H9 (cell line): ENCODE results near the gene CSF2. TPM values are rescaled to one million over a fixed set of nuclear protein-coding genes. Genes with fewer than 3 reads are reported as not detected.

ENCODE experiments used
- DNase-seq: peaks from one replicate; pipeline ENCODE4 v3.0.0-alpha.2; 2017
- H2AFZ ChIP-seq: one replicate; pipeline ENCODE4 v1.6.1; 2013; ENCODE audit warnings: mild to moderate bottlenecking, low read length, control low read depth, moderate library complexity
- H2AK5ac ChIP-seq: 2 replicates; pipeline ENCODE4 v1.6.1; 2013; ENCODE audit warnings: low read length, control low read depth, mixed read lengths; ENCODE audit not compliant: insufficient read length
- H2BK120ac ChIP-seq: one replicate; pipeline ENCODE4 v1.6.1; 2013; ENCODE audit warnings: low read depth, mild to moderate bottlenecking, low read length, control low read depth, inconsistent platforms; ENCODE audit not compliant: poor library complexity, severe bottlenecking
- H2BK12ac ChIP-seq: 2 replicates; pipeline ENCODE4 v1.6.1; 2013; ENCODE audit warnings: low read length, control low read depth, mixed read lengths, low read depth; ENCODE audit not compliant: insufficient read length
- H2BK15ac ChIP-seq: 2 replicates; pipeline ENCODE4 v1.6.1; 2013; ENCODE audit warnings: low read depth, low read length, control low read depth
- H2BK20ac ChIP-seq: one replicate; pipeline ENCODE4 v1.6.1; 2013; ENCODE audit warnings: low read depth, mild to moderate bottlenecking, low read length, control low read depth, inconsistent platforms; ENCODE audit not compliant: poor library complexity, severe bottlenecking
- H2BK5ac ChIP-seq: 2 replicates; pipeline ENCODE4 v1.6.1; 2013; ENCODE audit warnings: low read length, control low read depth, mixed read lengths; ENCODE audit not compliant: insufficient read length
- H3K14ac ChIP-seq: 2 replicates; pipeline ENCODE4 v1.6.1; 2013; ENCODE audit warnings: low read length, control low read depth; ENCODE audit not compliant: insufficient read depth
- H3K18ac ChIP-seq: 2 replicates; pipeline ENCODE4 v1.6.1; 2013; ENCODE audit warnings: low read depth, mild to moderate bottlenecking, mixed read lengths, low read length, control low read depth; ENCODE audit not compliant: insufficient read length
- H3K23ac ChIP-seq: 2 replicates; pipeline ENCODE4 v1.6.1; 2013; ENCODE audit warnings: low read length, control low read depth, mixed read lengths, low read depth; ENCODE audit not compliant: insufficient read length
- H3K23me2 ChIP-seq: 2 replicates; pipeline ENCODE4 v1.6.1; 2013; ENCODE audit warnings: low read depth, mild to moderate bottlenecking, mixed read lengths, low read length, control low read depth; ENCODE audit not compliant: insufficient read length, poor library complexity, severe bottlenecking
- H3K27ac ChIP-seq: 2 replicates; pipeline ENCODE4 v1.5.1; 2013; ENCODE audit warnings: low read length, control low read depth, mixed read lengths, low read depth; ENCODE audit not compliant: insufficient read length
- H3K27me3 ChIP-seq: 2 replicates; pipeline ENCODE4 v1.6.1; 2013; ENCODE audit warnings: low read length, control low read depth, inconsistent platforms; ENCODE audit not compliant: insufficient read depth
- H3K4ac ChIP-seq: 2 replicates; pipeline ENCODE4 v1.6.1; 2013; ENCODE audit warnings: low read depth, mild to moderate bottlenecking, control low read depth, inconsistent platforms, low read length, moderate library complexity
- H3K4me1 ChIP-seq: 2 replicates; pipeline ENCODE4 v1.6.1; 2013; ENCODE audit warnings: low read length, control low read depth, inconsistent platforms; ENCODE audit not compliant: insufficient read depth
- H3K4me2 ChIP-seq: 2 replicates; pipeline ENCODE4 v1.6.1; 2013; ENCODE audit warnings: low read length, control low read depth, mixed read lengths; ENCODE audit not compliant: insufficient read length, insufficient read depth
- H3K56ac ChIP-seq: 2 replicates; pipeline ENCODE4 v1.6.1; 2013; ENCODE audit warnings: low read depth, mild to moderate bottlenecking, mixed read lengths, low read length, control low read depth; ENCODE audit not compliant: insufficient read length
- H3K79me1 ChIP-seq: 2 replicates; pipeline ENCODE4 v1.6.1; 2013; ENCODE audit warnings: low read depth, mild to moderate bottlenecking, moderate library complexity, low read length, control low read depth, inconsistent platforms; ENCODE audit not compliant: insufficient read depth, poor library complexity, severe bottlenecking
- H3K79me2 ChIP-seq: 2 replicates; pipeline ENCODE4 v1.6.1; 2013; ENCODE audit warnings: low read length, control low read depth, inconsistent platforms; ENCODE audit not compliant: insufficient read depth
- H3K9ac ChIP-seq: 2 replicates; pipeline ENCODE4 v1.6.1; 2013; ENCODE audit warnings: low read length, control low read depth, mixed read lengths; ENCODE audit not compliant: insufficient read length; ENCODE audit errors: extremely low read depth
- H3K9me3 ChIP-seq: one replicate; pipeline ENCODE4 v1.6.1; 2013; ENCODE audit warnings: low read depth, low read length, inconsistent platforms; ENCODE audit not compliant: control insufficient read depth
- H3T11ph ChIP-seq: one replicate; pipeline ENCODE4 v1.6.1; 2013; ENCODE audit warnings: mild to moderate bottlenecking, low read length, control low read depth, inconsistent platforms
- H4K20me1 ChIP-seq: one replicate; pipeline ENCODE4 v1.6.1; 2013; ENCODE audit not compliant: control insufficient read depth, insufficient read length, insufficient read depth
- H4K5ac ChIP-seq: 2 replicates; pipeline ENCODE4 v1.6.1; 2013; ENCODE audit warnings: low read depth, mild to moderate bottlenecking, mixed read lengths, low read length, control low read depth; ENCODE audit not compliant: insufficient read length
- H4K8ac ChIP-seq: replicated peaks from 2 replicates; pipeline ENCODE4 v1.6.1; 2013; ENCODE audit warnings: low read length, control low read depth, mixed read lengths, low read depth; ENCODE audit not compliant: insufficient read length
- H4K91ac ChIP-seq: 2 replicates; pipeline ENCODE4 v1.6.1; 2013; ENCODE audit warnings: low read depth, mild to moderate bottlenecking, moderate library complexity, mixed read lengths, low read length, control low read depth; ENCODE audit not compliant: insufficient read length
- H3K27ac Mint-ChIP-seq, 3 experiments: 2 replicates in 2 of 3; 3 replicates in 1 of 3; pipeline ENCODE4 v1.8.0; 2020 to 2021; ENCODE audit warnings: mixed read lengths in 3 of 3, mild to moderate bottlenecking in 1 of 3, moderate library complexity in 1 of 3
- H3K27me3 Mint-ChIP-seq: 2 replicates; pipeline ENCODE4 v1.8.0; 2021; ENCODE audit warnings: low read depth, mild to moderate bottlenecking, moderate library complexity, mixed read lengths
- H3K36me3 Mint-ChIP-seq, 3 experiments: 2 replicates in 2 of 3; 3 replicates in 1 of 3; pipeline ENCODE4 v1.8.0; 2020 to 2021; ENCODE audit warnings: low read depth in 3 of 3, mixed read lengths in 3 of 3; ENCODE audit not compliant: insufficient read depth in 1 of 3
- H3K4me1 Mint-ChIP-seq, 2 experiments: 2 replicates each; pipeline ENCODE4 v1.8.0; 2020; ENCODE audit warnings: mixed read lengths in 2 of 2
- H3K4me3 Mint-ChIP-seq, 2 experiments: 2 replicates in 1 of 2; 3 replicates in 1 of 2; pipeline ENCODE4 v1.8.0; 2020 to 2021; ENCODE audit warnings: mild to moderate bottlenecking in 2 of 2, mixed read lengths in 2 of 2, moderate library complexity in 1 of 2
- H3K9me3 Mint-ChIP-seq, 2 experiments: 2 replicates in 1 of 2; 3 replicates in 1 of 2; pipeline ENCODE4 v1.8.0; 2020; ENCODE audit warnings: mild to moderate bottlenecking in 2 of 2, mixed read lengths in 2 of 2, moderate library complexity in 1 of 2
- CTCF ChIP-seq: fragments of 200-600 bp; sonication (generic); conservative IDR thresholded peaks from 3 replicates; pipeline ENCODE4 v1.8.0; 2021; ENCODE audit warnings: antibody characterized with exemption, mild to moderate bottlenecking
- WGBS: extraction: QIAGEN DNeasy Blood & Tissue Kit; methylation state at CpG from one replicate; pipeline ENCODE4 v1.1.7; 2013; ENCODE audit warnings: missing lambda C conversion rate, low lambda C conversion rate, mixed read lengths; ENCODE audit not compliant: insufficient read length; ENCODE audit errors: extremely low coverage; 5-methylcytosine and 5-hydroxymethylcytosine counted together
- total RNA-seq: library from RNA; stranded (reverse); gene quantifications from 2 replicates; pipeline ENCODE4 v1.2.1, GENCODE V29; 2021

The CSF2 gene
- total RNA-seq, 1 experiment from 2014 or later, result not detected

GRCh38 chr5:132026516-132027008, 47.0 kb upstream of the CSF2 start:
- DNase-seq, result no peak

More at GRCh38 chr5:132026516-132027008, 47.0 kb upstream of the CSF2 start:
- Histone ChIP-seq H3T11ph (no peak overlapping the region), H3K23me2 (no peaks in the 10 kb centered on the region), H2BK12ac (no peak overlapping the region), H4K91ac (no peak overlapping the region), H2BK20ac (no peak overlapping the region), H2AFZ (no peak overlapping the region), H3K27me3 (no peaks in the 10 kb centered on the region), H3K14ac (no peak overlapping the region), H4K20me1 (no peaks in the 10 kb centered on the region), H3K4ac (no peak overlapping the region), H2BK15ac (no peak overlapping the region), H3K23ac (no peak overlapping the region), H3K9me3 (no peaks in the 10 kb centered on the region), H3K79me2 (no peaks in the 10 kb centered on the region), H3K27ac (no peak overlapping the region), H3K4me2 (no peak overlapping the region), H2AK5ac (no peak overlapping the region), H3K18ac (no peak overlapping the region), H2BK120ac (no peak overlapping the region), H4K8ac (no peak overlapping the region), H3K9ac (no peak overlapping the region), H3K56ac (no peak overlapping the region), H4K5ac (no peak overlapping the region), H3K4me1 (no peaks in the 10 kb centered on the region), H3K79me1 (no peaks in the 10 kb centered on the region), H2BK5ac (no peak overlapping the region)
- Mint-ChIP-seq H3K27me3 (peaks cover 2% of the 10 kb centered on the region; the same call in 1 of the 2 replicates), H3K36me3 (no peaks in the 10 kb centered on the region), H3K4me1 (no peaks in the 10 kb centered on the region), H3K27ac (no peak overlapping the region), H3K9me3 (no peaks in the 10 kb centered on the region), H3K4me3 (no peak overlapping the region)
- TF ChIP-seq CTCF, result no peak
- no CpG with 5 or more reads among the region's 5 CpGs for WGBS
